GM18520 (cell line): Measurements from ENCODE around the gene TESPA1.
"Not testable (repeated sequence)": the region's sequence is repeated elsewhere in the genome, so short reads cannot be mapped to it uniquely, and the experiment has no call there.

Source experiments
- ATAC-seq: cut with Tn5 transposase; IDR thresholded peaks from one replicate; pipeline ENCODE4 v1.9.1; 2021; ENCODE audit not compliant: unreplicated experiment

The TESPA1 gene

DNA sequence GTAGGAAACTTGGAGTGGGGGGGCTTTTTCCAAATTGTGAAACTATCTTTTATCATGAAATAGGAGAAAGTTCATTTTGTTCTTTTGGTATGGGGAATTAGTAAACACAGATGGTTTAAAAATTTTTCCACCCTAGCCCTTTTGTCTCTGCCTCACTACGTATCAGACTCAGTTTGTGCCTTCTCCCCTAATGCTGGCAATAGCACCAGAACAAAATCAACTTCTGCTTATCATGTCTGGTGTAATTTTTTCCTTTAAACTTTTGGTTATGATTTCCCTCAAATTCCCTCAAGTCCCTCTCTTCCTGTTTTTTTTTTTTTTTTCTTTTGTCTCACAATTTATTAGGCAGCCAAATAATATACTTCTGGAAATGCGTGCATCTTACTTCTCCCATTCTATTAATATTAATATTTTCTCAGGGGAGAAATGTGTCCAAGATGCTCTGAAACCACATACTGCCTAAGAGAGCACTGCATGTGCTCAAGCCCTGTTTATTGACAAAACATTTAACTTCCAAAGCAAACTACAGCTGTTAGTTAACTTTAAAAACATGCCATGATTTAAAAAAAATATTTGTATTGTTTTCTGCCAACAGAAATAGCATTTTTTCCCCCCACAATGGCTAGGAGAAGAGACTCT is 35.4 kb downstream of the TESPA1 start:
- ATAC-seq: no peak

- no peak for ATAC-seq
Measured at GRCh38 chr12:54948171-54948570, 36.4 kb downstream of the TESPA1 start.

GRCh38 chr12:54945082-54945481 is 39.5 kb downstream of the TESPA1 start:
- no peak for ATAC-seq

DNA sequence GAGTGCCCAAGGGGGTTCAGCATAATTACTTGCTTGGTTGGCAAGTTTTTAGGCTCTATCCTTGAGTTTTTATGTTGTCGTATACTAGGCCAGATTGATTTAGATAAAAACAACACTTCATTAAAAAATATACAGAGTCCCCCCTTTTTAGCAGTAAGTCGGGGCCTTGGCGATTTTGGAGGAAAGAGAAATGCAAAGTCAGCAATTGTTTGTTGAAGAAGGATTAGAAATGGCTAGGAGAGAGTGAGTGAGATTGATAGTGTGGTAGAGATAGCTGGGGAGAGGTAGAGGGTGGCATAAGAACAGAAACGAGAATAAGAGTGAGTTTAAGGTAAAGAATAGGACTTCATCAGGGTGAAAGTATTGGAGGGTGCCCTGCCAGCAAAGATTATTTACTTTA is 41.3 kb downstream of the TESPA1 start:
- not testable (repeated sequence) for ATAC-seq

- no peak for ATAC-seq
Measured at GRCh38 chr12:54941659-54942058, 42.9 kb downstream of the TESPA1 start.

GRCh38 chr12:54940727-54941315 is 43.7 kb downstream of the TESPA1 start:
- no peak for ATAC-seq

DNA sequence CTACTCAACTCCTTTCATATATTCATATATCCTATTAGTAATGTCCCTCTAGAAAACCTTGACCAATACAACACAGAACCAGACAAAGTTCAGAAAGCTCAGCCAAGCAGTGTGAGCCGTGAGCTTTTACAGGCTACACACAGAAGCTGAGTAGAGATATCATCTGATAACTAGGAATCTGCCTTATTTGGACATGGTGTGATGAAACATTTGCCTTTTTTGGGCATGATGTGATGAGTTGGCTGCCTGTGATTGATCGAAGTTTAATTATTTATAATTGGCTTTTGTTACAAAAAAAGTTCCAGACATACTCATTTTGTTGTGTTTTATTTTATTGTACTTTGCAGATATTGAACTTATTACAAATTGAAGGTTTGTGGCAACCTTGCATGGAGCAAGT is 46.6 kb downstream of the TESPA1 start:
- ATAC-seq: no peak

DNA sequence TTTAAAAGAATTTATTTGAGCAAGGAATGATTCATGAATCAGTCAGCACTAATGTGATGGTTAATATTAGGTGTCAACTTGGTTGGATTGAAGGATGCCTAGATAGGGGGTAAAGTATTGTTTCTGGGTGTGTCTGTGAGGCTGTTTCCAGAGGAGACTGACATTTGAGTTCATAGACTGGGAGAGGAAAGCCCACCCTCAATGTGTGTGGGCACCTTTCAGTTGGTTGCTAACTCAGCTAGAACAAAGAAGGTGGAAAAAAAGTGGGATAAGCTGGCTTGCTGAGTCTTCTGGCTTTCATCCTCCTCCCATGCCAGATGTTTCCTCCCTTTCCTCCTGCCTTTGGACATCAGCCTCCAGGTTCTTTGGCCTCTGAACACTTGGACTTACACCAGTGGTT is 47.2 kb downstream of the TESPA1 start:
- no peak for ATAC-seq

GRCh38 chr12:54936736-54937135 is 47.8 kb downstream of the TESPA1 start:
- no peak for ATAC-seq

GRCh38 chr12:54935235-54935951 is 49.2 kb downstream of the TESPA1 start:
- peak; percentile 98 for ATAC-seq

DNA sequence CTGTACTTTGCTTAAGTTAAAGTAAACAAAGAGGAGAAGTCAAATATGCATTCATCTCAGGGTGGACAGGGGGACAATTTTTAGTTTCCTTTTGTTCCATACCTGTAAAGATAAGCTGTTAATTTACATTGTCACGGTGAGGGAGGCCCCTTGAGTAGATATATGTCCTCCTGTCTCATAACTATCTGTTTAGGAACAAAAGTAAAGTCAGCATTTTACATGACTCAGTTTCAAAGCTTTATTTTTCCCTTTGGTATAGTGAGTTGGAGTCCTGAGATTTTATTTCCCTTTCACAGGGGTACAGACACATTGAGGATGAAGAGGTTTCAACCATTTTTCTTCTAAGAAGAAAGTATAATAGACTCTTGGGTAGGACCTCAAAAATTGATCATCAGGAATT is 50.1 kb downstream of the TESPA1 start:
- no peak for ATAC-seq

DNA sequence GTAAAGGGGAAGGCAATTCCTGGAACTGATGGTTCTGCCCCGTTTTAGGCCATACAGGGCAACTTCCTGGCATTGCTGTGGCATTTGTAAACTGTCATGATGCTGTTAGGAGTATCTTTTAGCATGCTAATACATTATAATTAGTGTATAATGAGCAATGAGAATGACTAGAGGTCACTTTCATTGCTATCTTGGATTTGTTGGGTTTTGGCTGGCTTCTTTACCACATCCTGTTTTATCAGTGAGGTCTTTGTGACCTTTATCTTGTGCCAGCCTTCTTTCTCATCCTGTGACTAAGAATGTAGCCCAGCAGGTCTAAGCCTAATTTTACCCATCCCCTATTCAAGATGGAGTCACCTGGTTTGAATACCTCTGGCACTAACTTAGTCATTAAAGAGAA is 51.2 kb downstream of the TESPA1 start:
- ATAC-seq: no peak

- ATAC-seq: no peak
Measured at GRCh38 chr12:54932691-54933090, 51.9 kb downstream of the TESPA1 start.

- no peak for ATAC-seq
Measured at GRCh38 chr12:54932038-54932437, 52.5 kb downstream of the TESPA1 start.

- no peak for ATAC-seq
Measured at GRCh38 chr12:54929998-54930397, 54.6 kb downstream of the TESPA1 start.

- ATAC-seq: no peak
Measured at GRCh38 chr12:54926246-54926645, 58.3 kb downstream of the TESPA1 start.

DNA sequence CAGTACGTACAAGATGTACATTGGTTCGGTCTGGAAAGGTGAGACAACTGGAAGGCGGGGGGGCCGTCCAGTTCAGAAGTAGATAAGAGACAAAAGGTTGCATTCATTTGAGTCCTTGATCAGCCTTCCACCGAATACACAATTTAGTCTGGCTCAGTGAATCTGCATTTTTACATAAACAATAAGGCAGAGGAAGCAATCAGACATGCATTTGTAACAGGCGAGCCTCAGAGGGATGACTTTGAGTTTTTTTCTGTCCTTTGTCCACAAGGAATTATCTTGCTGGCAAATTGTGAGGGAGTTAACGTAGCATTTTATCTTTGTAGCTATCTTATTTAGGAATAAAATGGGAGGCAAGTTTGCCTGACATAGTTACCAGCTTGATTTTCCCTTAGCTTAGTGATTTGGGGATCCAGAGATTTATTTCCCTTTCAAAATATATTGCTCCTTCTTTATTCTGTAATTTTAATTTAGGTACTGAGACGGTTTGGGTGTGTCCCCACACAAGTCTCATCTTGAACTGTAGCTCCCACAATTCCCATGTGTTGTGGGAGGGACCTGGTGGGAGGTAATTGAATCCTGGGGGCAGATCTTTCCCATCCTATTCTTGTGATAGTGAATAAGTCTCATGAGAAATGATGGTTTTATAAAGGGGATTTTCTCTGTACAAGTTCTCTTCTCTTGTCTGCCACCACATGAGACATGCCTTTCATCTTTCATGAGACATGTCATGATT is 59.4 kb downstream of the TESPA1 start:
- no peak for ATAC-seq

- no peak for ATAC-seq
Measured at GRCh38 chr12:54917001-54917488, 67.5 kb downstream of the TESPA1 start.
